Esophagus squamous epithelium (tissue), 5 donors: ENCODE data around the gene TSHZ2. TPM values are rescaled to one million over a fixed set of nuclear protein-coding genes. Genes with fewer than 3 reads are reported as not detected.

Experiments
- DNase-seq: peaks from one replicate; lab custom pipeline; 2025; lab: John Stamatoyannopoulos, UW
- H3K27ac ChIP-seq, 4 donors: fragments of 200-600 bp; sonication (generic); one replicate each; pipeline ENCODE4 v1.5.1; 2016 to 2019; ENCODE audit warnings: mild to moderate bottlenecking in 1 of 4
- H3K27me3 ChIP-seq, 4 donors: fragments of 200-600 bp; sonication (generic); 1 replicate in 3 of 4; 2 replicates in 1 of 4; pipeline versions ENCODE4 v1.5.1 to v1.6.0; 2017 to 2021; ENCODE audit warnings: antibody characterized with exemption in 1 of 4
- H3K36me3 ChIP-seq, 3 donors: fragments of 200-600 bp; sonication (generic); one replicate each; pipeline ENCODE4 v1.5.1; 2016 to 2019
- H3K4me1 ChIP-seq, 3 donors: fragments of 200-600 bp; sonication (generic); one replicate each; pipeline ENCODE4 v1.5.1; 2017 to 2019
- H3K4me3 ChIP-seq, 4 donors: fragments of 200-600 bp; sonication (generic); 1 replicate in 3 of 4; 2 replicates in 1 of 4; pipeline ENCODE4 v1.5.1; 2016 to 2019; ENCODE audit warnings: mild to moderate bottlenecking in 2 of 4, moderate library complexity in 1 of 4
- H3K9me3 ChIP-seq, 3 donors: fragments of 200-600 bp; sonication (generic); one replicate each; pipeline ENCODE4 v1.5.1; 2016 to 2019
- CTCF ChIP-seq, 6 experiments: fragments of 450-650 bp in 4 of 6; fragments of 200-600 bp in 2 of 6; sonication (generic) in 2 of 6; IDR thresholded peaks; one replicate each; pipeline ENCODE4 v1.5.1; 2016 to 2019; ENCODE audit warnings: antibody characterized with exemption in 6 of 6, mild to moderate bottlenecking in 4 of 6, moderate library complexity in 4 of 6
- POLR2A ChIP-seq, 4 donors: fragments of 450-650 bp; IDR thresholded peaks; one replicate each; pipeline ENCODE4 v1.6.1; 2017; ENCODE audit warnings: antibody characterized with exemption in 4 of 4, mild to moderate bottlenecking in 4 of 4, moderate library complexity in 3 of 4
- WGBS, 2 donors: methylation state at CpG; one replicate each; pipeline ENCODE4 v1.1.5; 2018; 5-methylcytosine and 5-hydroxymethylcytosine counted together
- intact Hi-C: fragments of 100-400 bp; cut with DNase I; formaldehyde crosslinking; loops from one replicate; pipeline ENCODE4 v1.15.0; 2022
- total RNA-seq, 4 donors: library from RNA; depleted of rRNA; stranded (reverse); fragments of >200 nt; gene quantifications; one replicate each; pipeline ENCODE4 v1.1.0, GENCODE V29; 2016
- donor health status: DM: yes; HTN: yes; CAD: no.

Gene TSHZ2
- total RNA-seq, 4 donors from 2014 or later, result 4.7 to 22.0 (median 12.9) TPM

- Histone ChIP-seq H3K4me3 (no peak overlapping the region), H3K4me1 (peaks cover 0 to 10% (median 0%) of the 10 kb centered on the region in 3 donors), H3K9me3 (no peaks in the 10 kb centered on the region), H3K27me3 (no peaks in the 10 kb centered on the region), H3K27ac (no peak overlapping the region), H3K36me3 (no peaks in the 10 kb centered on the region)
- DNase-seq, result no peak
- no peak for TF ChIP-seq POLR2A (IDR thresholded peaks at IDR 0.05)
- no peak for TF ChIP-seq CTCF (IDR thresholded peaks at IDR 0.05)
- 87 to 92% methylated on average over 6 of the region's 6 CpGs for WGBS, 2 donors
- intact Hi-C loops, result no loop called here
Measured at GRCh38 chr20:53488775-53489272, 516.7 kb downstream of the TSHZ2 start.

- Histone ChIP-seq H3K9me3 (no peaks in the 10 kb centered on the region), H3K27ac (no peak overlapping the region), H3K27me3 (no peaks in the 10 kb centered on the region), H3K4me3 (no peak overlapping the region), H3K36me3 (no peaks in the 10 kb centered on the region), H3K4me1 (peaks cover 0 to 10% (median 0%) of the 10 kb centered on the region in 3 donors)
- 93 to 99% methylated on average over 5 of the region's 5 CpGs for WGBS, 2 donors
- no peak for DNase-seq
- TF ChIP-seq CTCF (IDR thresholded peaks at IDR 0.05), result no peak
- TF ChIP-seq POLR2A (IDR thresholded peaks at IDR 0.05), result no peak
- intact Hi-C loops, result no loop called here
Measured at GRCh38 chr20:53489528-53489927, 517.4 kb downstream of the TSHZ2 start.

GRCh38 chr20:53490620-53491019 is 518.5 kb downstream of the TSHZ2 start:
- WGBS, 2 donors, result 89 to 92% methylated on average over 3 of the region's 3 CpGs
- Histone ChIP-seq H3K27ac (no peak overlapping the region), H3K9me3 (no peaks in the 10 kb centered on the region), H3K4me3 (no peak overlapping the region), H3K27me3 (no peaks in the 10 kb centered on the region), H3K4me1 (peaks cover 0 to 10% (median 0%) of the 10 kb centered on the region in 3 donors), H3K36me3 (no peaks in the 10 kb centered on the region)
- intact Hi-C loops, result no loop called here
- DNase-seq, result no peak
- TF ChIP-seq CTCF (IDR thresholded peaks at IDR 0.05), result no peak
- TF ChIP-seq POLR2A (IDR thresholded peaks at IDR 0.05), result no peak

- intact Hi-C loops, result no loop called here
- no peak for TF ChIP-seq CTCF (IDR thresholded peaks at IDR 0.05)
- no peak for TF ChIP-seq POLR2A (IDR thresholded peaks at IDR 0.05)
Measured at GRCh38 chr20:53491462-53491861, 519.3 kb downstream of the TSHZ2 start.

GRCh38 chr20:53492212-53492611 is 520.1 kb downstream of the TSHZ2 start:
- Histone ChIP-seq H3K27ac (no peak overlapping the region), H3K9me3 (no peaks in the 10 kb centered on the region), H3K27me3 (no peaks in the 10 kb centered on the region), H3K4me1 (peaks cover 0 to 10% (median 0%) of the 10 kb centered on the region in 3 donors), H3K36me3 (no peaks in the 10 kb centered on the region), H3K4me3 (no peak overlapping the region)
- 50 to 52% methylated on average over 3 of the region's 3 CpGs for WGBS, 2 donors
- intact Hi-C loops, result no loop called here
- DNase-seq, result no peak
- TF ChIP-seq CTCF (IDR thresholded peaks at IDR 0.05) (no peak), POLR2A (IDR thresholded peaks at IDR 0.05) (no peak)

More at GRCh38 chr20:53491462-53491861, 519.3 kb downstream of the TSHZ2 start:
- H3K36me3 ChIP-seq, result no peaks in the 10 kb centered on the region
- H3K27me3 ChIP-seq, result no peaks in the 10 kb centered on the region
- no peaks in the 10 kb centered on the region for H3K9me3 ChIP-seq
- H3K4me1 ChIP-seq, result peaks cover 0 to 10% (median 0%) of the 10 kb centered on the region in 3 donors
- no peak overlapping the region for H3K4me3 ChIP-seq
- DNase-seq, result no peak
- 76 to 77% methylated on average over 5 of the region's 5 CpGs for WGBS, 2 donors
- H3K27ac ChIP-seq, result no peak overlapping the region
